Measurements from ENCODE around the gene ALB.
"Not testable (repeated sequence)": the region's sequence is repeated elsewhere in the genome, so short reads cannot be mapped to it uniquely, and the experiment has no call there.

DNA sequence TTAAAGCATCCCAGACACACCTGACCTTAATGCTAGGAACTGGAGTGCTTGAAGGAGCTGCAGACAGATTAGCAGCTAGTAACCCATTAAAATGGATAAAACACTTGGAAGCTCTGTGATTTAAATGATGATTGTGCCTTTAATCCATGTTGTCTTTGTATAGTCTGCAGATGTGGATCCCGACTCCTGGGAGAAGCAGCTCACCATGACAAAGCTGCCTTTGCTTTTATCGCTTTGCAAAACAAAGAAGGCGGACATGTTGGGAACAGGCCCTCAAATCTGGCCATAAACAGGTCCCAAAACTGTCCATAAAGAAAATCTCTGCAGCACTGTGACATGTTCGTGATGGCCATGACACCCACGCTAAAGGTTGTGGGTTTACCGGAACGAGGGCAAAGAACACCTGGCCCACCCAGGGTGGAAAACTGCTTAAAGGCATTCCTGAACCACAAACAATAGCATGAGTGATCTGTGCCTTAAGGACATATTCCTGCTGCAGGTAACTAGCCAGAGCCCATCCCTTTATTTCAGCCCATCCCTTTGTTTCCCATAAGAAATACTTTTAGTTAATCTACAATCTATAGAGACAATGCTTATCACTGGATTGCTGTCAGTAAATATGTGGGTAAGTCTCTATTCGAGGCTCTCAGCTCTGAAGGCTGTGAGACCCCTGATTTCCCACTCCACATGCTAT lies 34.4 kb upstream of the ALB start:
- TF ChIP-seq, protein P1, sequence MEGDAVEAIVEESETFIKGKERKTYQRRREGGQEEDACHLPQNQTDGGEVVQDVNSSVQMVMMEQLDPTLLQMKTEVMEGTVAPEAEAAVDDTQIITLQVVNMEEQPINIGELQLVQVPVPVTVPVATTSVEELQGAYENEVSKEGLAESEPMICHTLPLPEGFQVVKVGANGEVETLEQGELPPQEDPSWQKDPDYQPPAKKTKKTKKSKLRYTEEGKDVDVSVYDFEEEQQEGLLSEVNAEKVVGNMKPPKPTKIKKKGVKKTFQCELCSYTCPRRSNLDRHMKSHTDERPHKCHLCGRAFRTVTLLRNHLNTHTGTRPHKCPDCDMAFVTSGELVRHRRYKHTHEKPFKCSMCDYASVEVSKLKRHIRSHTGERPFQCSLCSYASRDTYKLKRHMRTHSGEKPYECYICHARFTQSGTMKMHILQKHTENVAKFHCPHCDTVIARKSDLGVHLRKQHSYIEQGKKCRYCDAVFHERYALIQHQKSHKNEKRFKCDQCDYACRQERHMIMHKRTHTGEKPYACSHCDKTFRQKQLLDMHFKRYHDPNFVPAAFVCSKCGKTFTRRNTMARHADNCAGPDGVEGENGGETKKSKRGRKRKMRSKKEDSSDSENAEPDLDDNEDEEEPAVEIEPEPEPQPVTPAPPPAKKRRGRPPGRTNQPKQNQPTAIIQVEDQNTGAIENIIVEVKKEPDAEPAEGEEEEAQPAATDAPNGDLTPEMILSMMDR (IDR thresholded peaks at IDR 0.05; ENCODE audit: low read depth, low read length): not testable (repeated sequence)
- TF ChIP-seq EZH2phosphoT487 (IDR thresholded peaks at IDR 0.05; ENCODE audit: low read depth): not testable (repeated sequence)
